HepG2 (cell line): Measurements from ENCODE around the gene FAM110A. TPM values are rescaled to one million over a fixed set of nuclear protein-coding genes. Genes with fewer than 3 reads are reported as not detected.

Experiments
- ATAD3A ChIP-seq: sonication (generic); formaldehyde crosslinking; IDR thresholded peaks from 2 replicates; pipeline ENCODE4 v1.4.0; 2020; ENCODE audit warnings: missing genetic modification reagents
- DMAP1 ChIP-seq: IDR thresholded peaks from 2 replicates; pipeline ENCODE4 v1.6.1; 2016
- GABPA ChIP-seq, 2 experiments: IDR thresholded peaks; 2 replicates each; pipeline ENCODE4 v1.6.1; 2011 to 2016; ENCODE audit warnings: low read depth in 2 of 2, low read length in 1 of 2, missing biosample characterization in 1 of 2, missing genetic modification characterization in 1 of 2
- HNRNPLL ChIP-seq: fragments of 200-400 bp; formaldehyde crosslinking; IDR thresholded peaks from 2 replicates; pipeline ENCODE4 v1.6.1; 2017; ENCODE audit warnings: mild to moderate bottlenecking, low read depth, low read length; ENCODE audit not compliant: poor library complexity, severe bottlenecking
- KLF12 ChIP-seq: sonication (generic); formaldehyde crosslinking; IDR thresholded peaks from 2 replicates; pipeline ENCODE4 v1.4.0; 2020; ENCODE audit warnings: missing genetic modification reagents, borderline replicate concordance
- KLF16 ChIP-seq, 2 experiments: sonication (generic) in 1 of 2; formaldehyde crosslinking in 1 of 2; IDR thresholded peaks; 2 replicates each; pipeline versions ENCODE4 v1.6.1 to v1.8.0; 2016 to 2023; ENCODE audit warnings: missing genetic modification reagents in 2 of 2, missing compliant biosample characterization in 1 of 2
- MTA1 ChIP-seq: sonication (generic); formaldehyde crosslinking; IDR thresholded peaks from 2 replicates; pipeline ENCODE4 v1.4.0; 2020; ENCODE audit warnings: missing genetic modification reagents, mild to moderate bottlenecking, borderline replicate concordance
- MTF2 ChIP-seq: sonication (generic); formaldehyde crosslinking; IDR thresholded peaks from 2 replicates; pipeline ENCODE4 v1.5.0; 2020; ENCODE audit warnings: missing genetic modification reagents, borderline replicate concordance
- NRL ChIP-seq: sonication (generic); formaldehyde crosslinking; IDR thresholded peaks from 2 replicates; pipeline ENCODE4 v1.5.0; 2020; ENCODE audit warnings: missing genetic modification reagents, mild to moderate bottlenecking, moderate library complexity, borderline replicate concordance
- PCBP1 ChIP-seq: fragments of 200-400 bp; formaldehyde crosslinking; IDR thresholded peaks from 2 replicates; pipeline ENCODE4 v1.6.1; 2017; ENCODE audit warnings: mild to moderate bottlenecking, low read depth, low read length, borderline replicate concordance
- RFXAP ChIP-seq: sonication (generic); formaldehyde crosslinking; IDR thresholded peaks from 2 replicates; pipeline ENCODE4 v1.4.0; 2020; ENCODE audit warnings: missing genetic modification reagents, borderline replicate concordance
- SNAPC2 ChIP-seq: sonication (generic); formaldehyde crosslinking; IDR thresholded peaks from 2 replicates; pipeline ENCODE4 v1.8.1; 2022; ENCODE audit warnings: mild to moderate bottlenecking, missing genetic modification reagents
- STAG1 ChIP-seq: sonication (generic); formaldehyde crosslinking; IDR thresholded peaks from 2 replicates; pipeline ENCODE4 v1.4.0; 2020; ENCODE audit warnings: missing genetic modification reagents
- SYNCRIP ChIP-seq: fragments of 200-400 bp; formaldehyde crosslinking; IDR thresholded peaks from 2 replicates; pipeline ENCODE4 v1.6.1; 2018; ENCODE audit warnings: mild to moderate bottlenecking, low read depth, low read length; ENCODE audit not compliant: insufficient read depth
- TEAD3 ChIP-seq: optimal IDR thresholded peaks from 2 replicates; pipeline ENCODE3; 2016; ENCODE audit warnings: borderline replicate concordance
- THAP8 ChIP-seq: sonication (generic); formaldehyde crosslinking; IDR thresholded peaks from 2 replicates; pipeline ENCODE4 v1.5.1; 2020; ENCODE audit warnings: missing genetic modification reagents, mild to moderate bottlenecking, borderline replicate concordance
- TMF1 ChIP-seq: sonication (generic); formaldehyde crosslinking; IDR thresholded peaks from 2 replicates; pipeline ENCODE4 v1.8.1; 2022; ENCODE audit warnings: low read depth, missing genetic modification reagents
- ZBTB7B ChIP-seq: sonication (generic); formaldehyde crosslinking; IDR thresholded peaks from 2 replicates; pipeline ENCODE4 v1.4.0; 2020; ENCODE audit warnings: missing genetic modification reagents
- ZNF260 ChIP-seq: sonication (generic); formaldehyde crosslinking; IDR thresholded peaks from 2 replicates; pipeline ENCODE4 v1.4.0; 2020; ENCODE audit warnings: missing genetic modification reagents, low read depth, mild to moderate bottlenecking, borderline replicate concordance
- ZNF552 ChIP-seq: sonication (generic); formaldehyde crosslinking; IDR thresholded peaks from 2 replicates; pipeline ENCODE4 v1.9.0; 2022; ENCODE audit warnings: missing genetic modification reagents, mild to moderate bottlenecking, borderline replicate concordance
- ZNF572 ChIP-seq: sonication (generic); formaldehyde crosslinking; IDR thresholded peaks from 2 replicates; pipeline ENCODE4 v1.5.1; 2020; ENCODE audit warnings: mild to moderate bottlenecking, missing genetic modification reagents
- ZNF691 ChIP-seq: sonication (generic); formaldehyde crosslinking; IDR thresholded peaks from 2 replicates; pipeline ENCODE4 v1.4.0; 2020; ENCODE audit warnings: missing genetic modification reagents, low read depth, mild to moderate bottlenecking, borderline replicate concordance
- ZNF800 ChIP-seq: sonication (generic); formaldehyde crosslinking; IDR thresholded peaks from 2 replicates; pipeline ENCODE4 v1.4.0; 2020; ENCODE audit warnings: missing genetic modification reagents
- ZNF841 ChIP-seq: sonication (generic); formaldehyde crosslinking; IDR thresholded peaks from 2 replicates; pipeline ENCODE4 v1.8.1; 2023; ENCODE audit warnings: missing genetic modification reagents, borderline replicate concordance
- polyA plus RNA-seq, 8 experiments: library from polyadenylated mRNA; depleted of rRNA in 3 of 8; stranded (reverse) in 7 of 8; unstranded in 1 of 8; fragments of >200 nt; fragmentation: Illumina TruSeq in 4 of 8; extraction: Trizol in 4 of 8; gene quantifications; 2 replicates each; pipeline versions ENCODE4 v1.2.1 to v1.2.3, GENCODE V29; 2011 to 2016; ENCODE audit warnings: low read depth in 4 of 8, missing spikeins in 1 of 8, mixed read lengths in 1 of 8; ENCODE audit not compliant: insufficient read depth in 1 of 8
- total RNA-seq, 5 experiments: library from RNA; depleted of rRNA; stranded (reverse); fragments of >200 nt; fragmentation: Illumina TruSeq; extraction: Trizol; gene quantifications; 2 replicates each; pipeline ENCODE4 v1.2.3, GENCODE V29; 2016; ENCODE audit warnings: low read depth in 1 of 5

FAM110A gene
- total and polyA plus RNA-seq, 2 of the 13 experiments (the other 11 are each of a cell fraction or from before 2014, with no cell fraction given) = 1.9 TPM

DNA sequence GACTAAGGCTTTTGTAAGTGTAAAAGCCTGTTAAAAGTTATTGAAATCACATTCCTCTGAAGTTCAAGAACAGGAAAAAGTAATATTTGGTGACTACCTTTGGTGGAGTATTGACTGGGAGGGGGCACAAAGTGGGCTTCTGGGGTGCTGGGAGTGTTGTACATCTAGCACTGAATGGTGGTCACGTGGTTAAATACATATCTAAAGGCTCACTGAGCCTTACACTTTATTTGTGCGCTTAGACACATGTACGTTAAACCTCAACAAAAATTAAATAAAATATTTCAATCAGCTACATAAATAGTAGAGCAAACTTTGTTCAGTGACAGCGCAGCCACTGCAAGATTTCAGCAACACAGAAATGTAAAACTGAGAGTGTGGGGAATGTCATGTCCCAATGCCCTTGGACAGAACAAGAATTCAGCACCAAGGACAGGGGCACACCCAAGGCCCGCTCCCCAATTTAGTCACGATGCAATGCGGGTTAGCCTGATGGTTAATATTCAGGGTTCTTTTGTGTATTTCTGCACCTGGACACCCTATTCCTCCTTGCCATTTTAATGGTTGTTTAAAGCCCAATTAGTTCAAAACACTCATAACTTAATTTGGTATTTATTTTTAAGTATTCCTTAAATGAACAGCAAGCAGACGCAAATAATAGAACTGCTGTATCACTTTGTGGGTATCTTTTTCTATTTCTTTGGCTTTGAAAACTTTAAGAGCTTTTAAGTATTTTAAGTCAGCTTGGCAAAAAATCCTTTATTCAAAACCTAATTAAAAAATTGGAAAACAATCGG lies 45.2 kb downstream of the FAM110A start (continued):
- TF ChIP-seq ZNF800 (CRISPR knock-in tag) = peak; percentile 59; the same call in 1 of the 2 replicates
- TF ChIP-seq ZNF260 (CRISPR knock-in tag) = no peak
- TF ChIP-seq SNAPC2 (CRISPR knock-in tag) = no peak
- no peak for TF ChIP-seq DMAP1 (CRISPR knock-in tag)
- TF ChIP-seq NRL (CRISPR knock-in tag) = no peak
- peak; percentile 17; the same call in 1 of the 2 replicates for TF ChIP-seq STAG1 (CRISPR knock-in tag)
- TF ChIP-seq KLF12 (CRISPR knock-in tag) = peak; percentile 78
- no peak for TF ChIP-seq SYNCRIP
- TF ChIP-seq MTF2 (CRISPR knock-in tag) = no peak
- TF ChIP-seq ZNF572 = no peak
- no peak for TF ChIP-seq GABPA (IDR thresholded peaks at IDR 0.05; ENCODE audit: low read depth, low read length)
- TF ChIP-seq GABPA (CRISPR knock-in tag; IDR thresholded peaks at IDR 0.05; ENCODE audit: low read depth) = no peak
- TF ChIP-seq RFXAP = 0 out of 2 replicates have a peak, but pooled peaks have one; percentile 39
- TF ChIP-seq ATAD3A (CRISPR knock-in tag) = 0 out of 2 replicates have a peak, but pooled peaks have one; percentile 80
- TF ChIP-seq TMF1 = no peak
- TF ChIP-seq HNRNPLL = no peak
- no peak for TF ChIP-seq ZNF691
- no peak for TF ChIP-seq ZNF841 (CRISPR knock-in tag)
- TF ChIP-seq PCBP1 = no peak
- TF ChIP-seq ZNF552 (CRISPR knock-in tag) = no peak
- TF ChIP-seq KLF16 (CRISPR knock-in tag; IDR thresholded peaks at IDR 0.05) = peak in 1 of 2 experiments; percentile 40; a peak in 1 of 4 replicates
- no peak for TF ChIP-seq TEAD3
- no peak for TF ChIP-seq ZBTB7B (CRISPR knock-in tag)
- no peak for TF ChIP-seq MTA1
- TF ChIP-seq THAP8 (CRISPR knock-in tag) = no peak
